HG02973 (cell line): ENCODE data around the gene PARD6G.
"Not testable (repeated sequence)": the region's sequence is repeated elsewhere in the genome, so short reads cannot be mapped to it uniquely, and the experiment has no call there.

Experiments
- ATAC-seq: cut with Tn5 transposase; IDR thresholded peaks from one replicate; pipeline ENCODE4 v1.9.1; 2021; ENCODE audit warnings: moderate library complexity; ENCODE audit not compliant: unreplicated experiment

Gene PARD6G

GRCh38 chr18:80247393-80247841, at the start of gene PARD6G:
Gene PARD6G, minus strand, starts transcription at chr18:80247514. Its CDS starts 166 bp downstream, at chr18:80247348.
- ATAC-seq = peak; percentile 55

- ATAC-seq = not testable (repeated sequence)
Measured at GRCh38 chr18:80262241-80263033, 15.1 kb upstream of the PARD6G start.

DNA sequence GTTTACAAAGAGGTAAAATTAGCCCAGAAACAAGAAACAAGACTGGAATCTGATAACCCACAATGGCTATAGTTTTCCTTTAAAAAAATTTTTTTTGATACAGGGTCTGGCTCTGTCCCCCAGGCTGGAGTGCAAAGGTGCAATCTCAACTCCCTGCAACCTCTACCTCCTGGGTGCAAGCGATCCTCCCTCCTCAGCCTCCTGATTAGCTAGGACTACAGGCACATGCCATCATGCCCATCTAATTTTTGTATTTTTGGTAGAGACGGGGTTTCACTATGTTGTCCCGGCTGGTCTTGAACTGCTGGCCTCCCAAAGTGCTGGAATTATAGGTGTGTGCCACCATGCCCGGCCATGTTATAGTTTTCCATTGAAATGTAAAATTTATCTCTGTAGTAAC, 12.3 kb upstream of the PARD6G start:
- no peak for ATAC-seq

DNA sequence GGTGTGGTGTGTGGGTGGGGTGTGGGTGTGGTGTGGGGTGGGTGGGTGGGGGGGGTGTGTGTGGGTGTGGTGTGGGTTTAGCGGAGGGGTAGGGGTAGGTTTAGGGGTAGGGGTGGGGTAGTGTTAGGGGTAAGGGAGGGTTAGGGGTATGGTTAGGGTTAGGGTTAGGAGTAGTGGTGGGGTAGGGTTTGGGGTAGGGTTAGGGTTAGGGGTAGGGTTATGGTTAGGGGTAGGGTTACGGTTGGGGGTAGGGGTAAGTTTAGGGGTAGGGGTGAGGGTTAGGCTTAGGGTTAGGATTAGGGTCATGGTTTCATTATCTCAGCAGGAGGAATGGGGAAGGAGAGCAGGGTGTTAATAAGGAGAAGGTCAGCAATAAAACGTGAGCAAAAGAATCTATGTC, 11.3 kb upstream of the PARD6G start:
- no peak for ATAC-seq

GRCh38 chr18:80257579-80258543, 10.5 kb upstream of the PARD6G start:
- ATAC-seq = not testable (repeated sequence)

DNA sequence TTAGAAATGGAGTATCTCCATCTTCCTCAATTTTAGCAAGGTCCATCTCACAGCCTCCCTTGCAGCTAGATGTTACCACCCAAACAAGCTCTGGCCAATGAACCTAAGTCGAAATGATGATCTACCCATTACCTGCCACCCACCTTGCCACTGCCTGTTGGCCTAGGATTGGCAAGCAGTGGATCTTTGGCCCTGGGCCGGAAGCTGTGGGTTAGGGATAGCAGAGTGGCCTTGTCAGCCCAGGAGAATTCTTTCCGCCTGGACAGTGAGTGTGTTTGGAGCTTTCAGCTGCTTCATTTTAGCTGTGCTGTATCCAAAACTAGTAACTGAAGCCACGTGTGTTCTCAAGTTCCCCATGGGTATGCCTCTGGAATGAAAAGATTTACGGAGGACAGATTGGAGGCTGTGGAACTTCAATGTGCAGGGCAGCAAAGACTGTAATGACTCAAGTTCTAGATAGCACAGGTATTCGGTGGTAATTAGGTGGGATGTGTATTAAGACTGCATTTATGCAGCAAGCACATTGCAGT, 7.7 kb upstream of the PARD6G start:
- no peak for ATAC-seq

DNA sequence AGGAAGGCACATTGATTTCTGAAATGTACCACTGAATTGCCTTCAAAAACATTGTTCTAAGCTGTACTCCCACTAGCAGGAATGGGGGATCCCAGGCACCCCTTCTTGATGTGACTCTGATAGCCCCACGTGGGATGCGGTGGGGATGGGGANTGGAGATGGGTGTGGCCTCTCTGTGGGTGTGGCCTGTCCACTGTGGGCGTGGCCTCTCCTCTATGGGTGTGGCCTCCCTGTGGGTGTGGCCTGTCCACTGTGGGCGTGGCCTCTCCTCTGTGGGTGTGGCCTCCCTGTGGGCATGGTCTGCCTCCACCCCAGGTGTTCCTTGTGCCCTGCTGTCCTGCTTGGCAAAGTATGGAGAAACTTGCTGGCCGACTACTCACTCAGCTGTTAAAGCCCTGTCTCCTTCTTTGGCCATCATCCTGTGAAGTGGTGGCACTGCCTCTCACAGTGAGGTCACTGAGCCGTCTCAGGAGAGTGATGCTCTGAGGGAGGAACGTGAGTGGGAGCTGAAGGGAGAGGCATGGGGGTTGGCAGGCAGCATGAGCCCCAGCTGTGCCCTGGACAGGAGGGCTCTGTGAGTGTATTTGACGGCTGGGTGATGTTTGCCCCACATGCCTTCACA, 6.7 kb upstream of the PARD6G start:
- no peak for ATAC-seq

GRCh38 chr18:80253236-80253635, 5.9 kb upstream of the PARD6G start:
- ATAC-seq = no peak

- no peak for ATAC-seq
Measured at GRCh38 chr18:80252136-80252535, 4.8 kb upstream of the PARD6G start.

DNA sequence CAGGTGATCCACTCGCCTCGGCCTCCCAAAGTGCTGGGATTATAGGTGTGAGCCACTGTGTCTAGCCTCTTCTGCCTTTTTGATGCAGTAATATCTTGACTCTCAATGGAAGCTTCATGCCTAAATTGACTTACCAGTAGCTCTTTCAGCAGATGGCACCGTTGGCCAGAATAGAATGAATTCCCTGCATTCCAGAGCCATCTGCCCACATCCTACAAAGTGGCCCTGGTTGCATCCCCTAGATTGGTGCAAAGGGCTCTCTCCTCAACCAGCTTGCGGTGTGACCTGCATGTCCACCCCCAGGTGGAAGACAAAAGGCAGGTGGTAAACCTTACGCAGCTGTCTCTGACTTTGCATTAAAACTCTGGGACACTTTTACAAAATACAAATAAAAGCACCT, 4.4 kb upstream of the PARD6G start:
- no peak for ATAC-seq

GRCh38 chr18:80250740-80251364, 3.5 kb upstream of the PARD6G start:
- no peak for ATAC-seq

GRCh38 chr18:80249217-80250093, 2.1 kb upstream of the PARD6G start:
- ATAC-seq = no peak

DNA sequence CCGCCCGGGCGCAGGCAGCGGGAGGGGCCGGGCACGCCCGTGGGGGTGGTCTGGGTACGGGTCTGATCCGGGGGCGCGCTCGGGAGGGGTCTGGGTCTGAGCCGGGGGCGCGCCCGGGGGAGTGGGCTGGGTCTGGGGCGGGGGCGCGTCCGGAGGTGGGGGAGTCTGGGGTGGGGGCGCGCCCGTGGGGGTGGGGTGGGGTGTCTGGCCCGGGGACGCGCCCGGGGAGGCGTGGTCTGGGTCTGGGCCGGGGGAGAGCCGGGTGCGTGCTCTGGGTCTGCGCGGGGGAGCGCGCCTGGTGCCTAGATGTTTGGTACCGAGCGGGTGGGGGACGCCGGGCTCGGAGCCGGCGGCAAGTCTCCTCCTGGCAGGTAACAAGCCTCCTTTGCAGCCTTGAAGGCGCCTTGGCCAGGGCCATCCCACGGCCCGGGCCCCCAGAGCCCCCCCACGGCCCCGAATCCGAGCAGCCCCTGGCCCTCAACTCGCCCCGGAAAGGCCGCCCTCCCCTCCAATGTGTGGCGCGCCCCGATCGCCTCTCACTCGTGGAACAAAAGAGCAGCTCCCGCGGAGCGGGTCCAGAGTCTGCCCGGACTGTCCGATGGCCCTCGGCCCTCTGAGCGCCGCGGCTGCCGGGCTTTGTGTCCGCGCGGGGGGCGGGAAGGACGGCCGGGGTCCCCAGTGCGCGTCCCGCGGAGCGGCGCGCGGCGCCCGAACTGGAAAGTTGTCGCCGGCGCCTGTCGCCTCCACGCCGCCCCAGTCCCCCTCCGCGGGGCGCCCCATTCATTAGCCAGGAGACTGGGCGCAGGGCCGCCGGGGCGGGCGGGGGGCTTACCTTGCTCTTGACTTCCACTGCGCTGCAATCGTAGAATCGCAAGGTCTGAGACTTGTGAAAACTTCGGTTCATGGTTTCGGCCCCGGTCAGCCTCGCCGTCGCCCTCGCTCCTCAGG, 595 bp downstream of the PARD6G start:
- ATAC-seq = peak; percentile 26

DNA sequence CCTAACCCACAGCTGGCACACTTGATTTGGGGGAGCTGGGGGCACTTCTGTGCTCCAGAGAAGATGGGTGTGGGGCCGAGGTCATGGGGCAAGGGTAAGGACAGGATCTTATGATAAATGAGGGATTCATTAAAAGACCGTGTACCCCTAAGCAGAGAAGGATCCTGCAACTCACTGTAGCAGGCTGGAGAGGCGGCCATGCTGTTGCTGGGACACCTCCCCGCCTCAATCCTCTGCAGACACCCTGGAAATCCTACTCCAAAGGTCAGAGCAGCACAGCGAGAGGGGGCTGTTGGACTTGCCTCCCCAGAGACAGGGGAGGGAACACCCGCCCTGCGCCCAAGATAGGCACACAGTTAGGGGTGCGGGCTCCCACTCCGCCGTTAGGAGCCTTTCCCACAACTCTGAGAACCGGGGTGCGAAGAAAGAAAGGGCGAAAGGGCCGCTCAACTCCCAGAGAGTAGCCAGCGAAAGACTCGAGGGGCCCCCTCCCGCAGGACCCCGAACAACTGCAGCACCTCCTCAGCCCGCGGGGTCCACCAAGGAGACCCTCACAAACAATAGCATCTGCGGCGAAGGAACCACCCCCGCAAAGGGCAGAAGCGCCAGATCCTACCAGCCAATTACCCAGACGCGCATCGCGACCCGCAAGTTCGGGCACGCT, 1.4 kb downstream of the PARD6G start:
- ATAC-seq = no peak

- no peak for ATAC-seq
Measured at GRCh38 chr18:80244956-80245730, 2.2 kb downstream of the PARD6G start.

GRCh38 chr18:80244167-80244566, 3.1 kb downstream of the PARD6G start:
- ATAC-seq = no peak

DNA sequence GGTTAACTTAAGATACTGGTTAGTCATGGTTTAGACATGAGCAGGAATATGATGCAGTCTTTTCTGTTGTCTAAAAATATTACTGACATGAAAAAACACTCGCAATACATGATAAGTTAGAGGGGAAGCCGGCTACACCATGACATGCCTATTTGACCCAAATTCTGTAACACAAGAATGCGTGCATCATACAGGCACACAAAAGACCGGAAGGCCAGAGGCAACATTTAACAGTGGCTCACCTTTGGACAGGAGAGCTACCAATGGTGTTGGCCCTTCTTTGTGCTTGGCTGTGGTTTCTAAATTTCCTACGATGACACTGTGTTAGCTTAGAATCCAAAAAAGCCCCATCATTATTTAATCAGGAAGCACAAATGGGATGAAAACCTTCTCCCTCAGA, 4.1 kb downstream of the PARD6G start:
- ATAC-seq = no peak
